HepG2 (cell line): Measurements from ENCODE around the gene ICAM2. TPM values are rescaled to one million over a fixed set of nuclear protein-coding genes. Genes with fewer than 3 reads are reported as not detected.

Source experiments
- ATAC-seq: fragments of 200-7000 bp; cut with Tn5 transposase; 3 replicates; pipeline ENCODE4 v1.9.1; 2020; ENCODE audit warnings: mild to moderate bottlenecking, moderate library complexity
- BruUV-seq: library from RNA; stranded (reverse); fragments of 400-500 nt; replicated peaks from 2 replicates; lab custom pipeline; 2021; lab: Mats Ljungman, UMichigan
- CTCF ChIA-PET: fragments of 300-600 bp; formaldehyde crosslinking; extraction: SDS; loops from one replicate; lab custom pipeline; 2021; ENCODE audit warnings: low total read pairs, inconsistent platforms, low intra/inter-chr PET ratio; lab: Yijun Ruan, JAX
- POLR2A ChIA-PET: fragments of 350-600 bp; sonication (Branson Sonifier 250); formaldehyde crosslinking; loops from one replicate; lab custom pipeline; 2020; ENCODE audit warnings: antibody characterized with exemption, inconsistent platforms; lab: Yijun Ruan, JAX
- DNase-seq: peaks from one replicate; pipeline ENCODE4 v3.0.0-alpha.2; 2015; ENCODE audit warnings: low spot score
- FAIRE-seq: peaks from 3 replicates; lab custom pipeline; 2011; peaks lifted over from hg19 to GRCh38; lab: Jason Lieb, UNC
- H2AFZ ChIP-seq: one replicate; pipeline ENCODE4 v1.6.1; 2011; ENCODE audit warnings: low read length, inconsistent platforms
- H3K27ac ChIP-seq: fragments of 300-600 bp; 3 replicates; pipeline ENCODE4 v1.8.0; 2011; ENCODE audit warnings: mixed run types, mild to moderate bottlenecking, mixed read lengths, low read length, inconsistent platforms; ENCODE audit not compliant: insufficient read depth; ENCODE audit errors: extremely low read length
- H3K27me3 ChIP-seq, 2 experiments: fragments of 200-600 bp in 1 of 2; 2 replicates in 1 of 2; 3 replicates in 1 of 2; pipeline versions ENCODE4 v1.6.0 to v1.8.0; 2011; ENCODE audit warnings: low read length in 2 of 2, mild to moderate bottlenecking in 2 of 2, moderate library complexity in 2 of 2, inconsistent platforms in 1 of 2; ENCODE audit not compliant: insufficient read depth in 2 of 2, control insufficient read depth in 1 of 2
- H3K36me3 ChIP-seq, 2 experiments: fragments of 200-600 bp in 1 of 2; replicated peaks in 1 of 2; 2 replicates in 1 of 2; 3 replicates in 1 of 2; pipeline versions ENCODE4 v1.5.1 to v1.8.0; 2011; ENCODE audit warnings: low read length in 2 of 2, inconsistent platforms in 1 of 2; ENCODE audit not compliant: insufficient read depth in 2 of 2, control insufficient read depth in 1 of 2
- H3K4me1 ChIP-seq: 2 replicates; pipeline ENCODE4 v1.5.1; 2012; ENCODE audit warnings: low read length, inconsistent platforms; ENCODE audit not compliant: insufficient read depth
- H3K4me2 ChIP-seq: 2 replicates; pipeline ENCODE4 v1.6.0; 2011; ENCODE audit warnings: low read depth, low read length, inconsistent platforms
- H3K4me3 ChIP-seq, 3 experiments: fragments of 200-600 bp in 1 of 3; sonication (generic), shearing (Covaris generic) in 1 of 3; replicated peaks in 1 of 3; 2 replicates each; pipeline ENCODE4 v1.5.1; 2011 to 2016; ENCODE audit warnings: low read length in 3 of 3, inconsistent platforms in 2 of 3, low read depth in 2 of 3, mild to moderate bottlenecking in 2 of 3, control low read depth in 1 of 3, mixed read lengths in 1 of 3; ENCODE audit not compliant: insufficient read depth in 1 of 3
- H3K79me2 ChIP-seq: one replicate; pipeline ENCODE4 v1.6.1; 2011; ENCODE audit warnings: low read length, inconsistent platforms; ENCODE audit not compliant: insufficient read depth
- H3K9ac ChIP-seq: 2 replicates; pipeline ENCODE4 v1.6.0; 2011; ENCODE audit warnings: mild to moderate bottlenecking, low read depth, low read length, inconsistent platforms; ENCODE audit not compliant: insufficient read depth
- H3K9me3 ChIP-seq: 2 replicates; pipeline ENCODE4 v1.5.1; 2012; ENCODE audit warnings: mild to moderate bottlenecking, low read length
- H4K20me1 ChIP-seq: 2 replicates; pipeline ENCODE4 v1.6.0; 2011; ENCODE audit warnings: inconsistent platforms, mild to moderate bottlenecking, low read length, moderate library complexity; ENCODE audit not compliant: insufficient read depth
- SOX6 ChIP-seq, 2 experiments: fragments of 450-650 bp in 1 of 2; sonication (generic) in 1 of 2; formaldehyde crosslinking in 1 of 2; IDR thresholded peaks; 2 replicates each; pipeline versions ENCODE4 v1.4.0 to v1.6.1; 2017 to 2020; ENCODE audit warnings: antibody characterized with exemption in 1 of 2, mild to moderate bottlenecking in 1 of 2, missing genetic modification reagents in 1 of 2
- ZBTB20 ChIP-seq: sonication (generic); formaldehyde crosslinking; IDR thresholded peaks from 2 replicates; pipeline ENCODE4 v1.8.1; 2023; ENCODE audit warnings: missing genetic modification reagents, low read depth, mild to moderate bottlenecking, borderline replicate concordance
- ZNF326 ChIP-seq: sonication (generic); formaldehyde crosslinking; IDR thresholded peaks from 2 replicates; pipeline ENCODE4 v1.4.0; 2020; ENCODE audit warnings: missing genetic modification reagents, borderline replicate concordance
- ZNF619 ChIP-seq: sonication (generic); formaldehyde crosslinking; IDR thresholded peaks from 2 replicates; pipeline ENCODE4 v1.4.0; 2020; ENCODE audit warnings: mild to moderate bottlenecking, missing genetic modification reagents
- ZNF782 ChIP-seq: sonication (generic); formaldehyde crosslinking; IDR thresholded peaks from 2 replicates; pipeline ENCODE4 v1.4.0; 2020; ENCODE audit warnings: missing genetic modification reagents, mild to moderate bottlenecking, borderline replicate concordance
- WGBS: methylation state at CpG from one replicate; pipeline ENCODE4 v1.1.6; 2017; ENCODE audit warnings: low lambda C conversion rate; 5-methylcytosine and 5-hydroxymethylcytosine counted together
- in situ Hi-C: cut with HindIII; loops from 2 replicates; pipeline ENCODE4 v1.10.0; 2017; ENCODE audit warnings: low pct_unique_long_range_greater_than_20kb; ENCODE audit not compliant: extremely low pct_ligation_motif_present
- intact Hi-C: fragments of 100-400 bp; cut with micrococcal nuclease; formaldehyde crosslinking; loops from one replicate; pipeline ENCODE4 v1.10.0; 2022; ENCODE audit not compliant: unreplicated experiment
- polyA plus RNA-seq, 8 experiments: library from polyadenylated mRNA; depleted of rRNA in 3 of 8; stranded (reverse) in 7 of 8; unstranded in 1 of 8; fragments of >200 nt; fragmentation: Illumina TruSeq in 4 of 8; extraction: Trizol in 4 of 8; gene quantifications; 2 replicates each; pipeline versions ENCODE4 v1.2.1 to v1.2.3, GENCODE V29; 2011 to 2016; ENCODE audit warnings: low read depth in 4 of 8, missing spikeins in 1 of 8, mixed read lengths in 1 of 8; ENCODE audit not compliant: insufficient read depth in 1 of 8
- total RNA-seq, 5 experiments: library from RNA; depleted of rRNA; stranded (reverse); fragments of >200 nt; fragmentation: Illumina TruSeq; extraction: Trizol; gene quantifications; 2 replicates each; pipeline ENCODE4 v1.2.3, GENCODE V29; 2016; ENCODE audit warnings: low read depth in 1 of 5
- TF ChIP-seq, protein P1 (sequence below): sonication (generic); formaldehyde crosslinking; IDR thresholded peaks from 2 replicates; pipeline ENCODE4 v1.5.1; 2020; ENCODE audit warnings: mild to moderate bottlenecking, missing genetic modification reagents
- TF ChIP-seq, protein P2 (sequence below), 2 experiments: fragments of 450-650 bp in 1 of 2; sonication (generic) in 1 of 2; formaldehyde crosslinking in 1 of 2; IDR thresholded peaks; 2 replicates each; pipeline versions ENCODE4 v1.6.1 to v1.8.0; 2016 to 2022; ENCODE audit warnings: antibody characterized with exemption in 1 of 2, mild to moderate bottlenecking in 1 of 2, missing genetic modification reagents in 1 of 2
- TF ChIP-seq, protein P3 (sequence below): sonication (generic); formaldehyde crosslinking; IDR thresholded peaks from 2 replicates; pipeline ENCODE4 v1.8.1; 2023; ENCODE audit warnings: mild to moderate bottlenecking, missing genetic modification reagents

The ICAM2 gene
- total and polyA plus RNA-seq, 2 of the 13 experiments (the other 11 are each of a cell fraction or from before 2014, with no cell fraction given), result 10.9 to 20.8 TPM

DNA sequence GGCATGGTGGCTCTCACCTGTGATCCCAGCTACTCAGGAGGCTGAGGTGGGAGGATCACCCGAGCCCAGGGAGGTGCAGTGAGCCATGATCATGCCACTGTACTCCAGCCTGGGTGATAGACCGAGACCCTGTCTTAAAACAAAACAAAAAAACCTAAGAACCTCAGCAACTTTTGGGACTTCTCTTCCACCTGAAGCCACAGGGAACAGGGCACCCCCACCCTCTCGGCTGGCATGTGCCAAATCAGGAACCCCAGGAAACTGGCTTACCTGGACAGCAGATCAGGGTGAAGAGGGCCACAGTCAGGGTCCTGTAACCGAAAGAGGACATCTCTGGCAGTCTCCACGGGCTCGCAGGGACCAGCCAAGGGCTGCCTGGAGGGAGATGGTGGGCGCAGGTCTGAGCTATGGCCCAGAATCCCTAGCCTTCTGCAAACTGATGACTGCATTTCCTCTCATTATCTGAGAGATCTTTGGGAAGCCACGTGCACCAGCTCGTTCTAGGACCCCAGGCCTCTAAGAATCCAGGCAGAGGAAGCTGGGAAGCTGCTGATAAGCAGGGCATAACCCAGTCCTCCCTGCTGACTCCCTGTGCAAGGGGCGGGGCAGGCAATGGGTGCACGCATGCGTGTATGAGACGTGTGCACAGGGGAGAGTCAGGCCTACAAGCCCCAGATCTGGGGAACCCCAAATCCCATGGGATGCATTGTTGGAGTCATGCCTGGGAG, 13.9 kb downstream of the ICAM2 start:
- H3K4me3 ChIP-seq, result peak overlapping the region; percentile 36 to 67 (median 37)
- H3K27me3 ChIP-seq, result no peaks in the 10 kb centered on the region
- no peaks in the 10 kb centered on the region for H3K9me3 ChIP-seq
- peak; percentile 79 for FAIRE-seq
- ATAC-seq, result peak; percentile 69
- CTCF ChIA-PET, result no interaction called here
- intact Hi-C loops, result loop anchor here (5.0 kb wide), 1 partner anchor 1641 kb away; no protein-coding TSS in a partner anchor
- H3K9ac ChIP-seq, result peak overlapping the region; percentile 52
- POLR2A ChIA-PET, result interaction anchor here (0.6 to 1.2 kb wide), 4 partner anchors 15 to 139 kb away, joined by 3 read pairs; no protein-coding TSS in a partner anchor
- peak overlapping the region; percentile 81 for H3K4me2 ChIP-seq
- WGBS, result 7% methylated on average over 10 of the region's 13 CpGs
- peak; percentile 65 for DNase-seq
- H3K4me1 ChIP-seq, result peaks cover 66% of the 10 kb centered on the region
- BruUV-seq, result TSS peak; percentile 49
- in situ Hi-C loops, result no loop called here
- H2AFZ ChIP-seq, result peak overlapping the region; percentile 56
- no peaks in the 10 kb centered on the region for H3K79me2 ChIP-seq
- no peak overlapping the region for H3K27ac ChIP-seq
- H3K36me3 ChIP-seq, result no peaks in the 10 kb centered on the region
- H4K20me1 ChIP-seq, result no peaks in the 10 kb centered on the region
- TF ChIP-seq, protein P1, sequence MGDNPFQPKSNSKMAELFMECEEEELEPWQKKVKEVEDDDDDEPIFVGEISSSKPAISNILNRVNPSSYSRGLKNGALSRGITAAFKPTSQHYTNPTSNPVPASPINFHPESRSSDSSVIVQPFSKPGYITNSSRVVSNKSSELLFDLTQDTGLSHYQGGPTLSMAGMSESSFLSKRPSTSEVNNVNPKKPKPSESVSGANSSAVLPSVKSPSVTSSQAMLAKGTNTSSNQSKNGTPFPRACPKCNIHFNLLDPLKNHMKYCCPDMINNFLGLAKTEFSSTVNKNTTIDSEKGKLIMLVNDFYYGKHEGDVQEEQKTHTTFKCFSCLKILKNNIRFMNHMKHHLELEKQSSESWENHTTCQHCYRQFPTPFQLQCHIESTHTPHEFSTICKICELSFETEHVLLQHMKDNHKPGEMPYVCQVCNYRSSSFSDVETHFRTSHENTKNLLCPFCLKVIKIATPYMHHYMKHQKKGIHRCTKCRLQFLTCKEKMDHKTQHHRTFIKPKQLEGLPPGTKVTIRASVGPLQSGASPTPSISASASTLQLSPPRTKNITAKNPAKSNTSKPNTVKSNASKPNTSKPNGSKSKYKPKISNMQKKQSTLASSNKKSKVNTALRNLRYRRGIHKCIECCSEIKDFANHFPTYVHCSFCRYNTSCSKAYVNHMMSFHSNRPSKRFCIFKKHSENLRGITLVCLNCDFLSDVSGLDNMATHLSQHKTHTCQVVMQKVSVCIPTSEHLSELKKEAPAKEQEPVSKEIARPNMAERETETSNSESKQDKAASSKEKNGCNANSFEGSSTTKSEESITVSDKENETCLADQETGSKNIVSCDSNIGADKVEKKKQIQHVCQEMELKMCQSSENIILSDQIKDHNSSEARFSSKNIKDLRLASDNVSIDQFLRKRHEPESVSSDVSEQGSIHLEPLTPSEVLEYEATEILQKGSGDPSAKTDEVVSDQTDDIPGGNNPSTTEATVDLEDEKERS (CRISPR knock-in tag), result 0 out of 2 replicates have a peak, but pooled peaks have one; percentile 41
- TF ChIP-seq ZNF782 (no peak), SOX6 (IDR thresholded peaks at IDR 0.05) (no peak), SOX6 (CRISPR knock-in tag; IDR thresholded peaks at IDR 0.05) (peak; percentile 42; the same call in 1 of the 2 replicates), ZNF619 (0 out of 2 replicates have a peak, but pooled peaks have one; percentile 54), ZNF326 (CRISPR knock-in tag) (no peak), ZBTB20 (peak; percentile 79; the same call in 1 of the 2 replicates)
- TF ChIP-seq, protein P2, sequence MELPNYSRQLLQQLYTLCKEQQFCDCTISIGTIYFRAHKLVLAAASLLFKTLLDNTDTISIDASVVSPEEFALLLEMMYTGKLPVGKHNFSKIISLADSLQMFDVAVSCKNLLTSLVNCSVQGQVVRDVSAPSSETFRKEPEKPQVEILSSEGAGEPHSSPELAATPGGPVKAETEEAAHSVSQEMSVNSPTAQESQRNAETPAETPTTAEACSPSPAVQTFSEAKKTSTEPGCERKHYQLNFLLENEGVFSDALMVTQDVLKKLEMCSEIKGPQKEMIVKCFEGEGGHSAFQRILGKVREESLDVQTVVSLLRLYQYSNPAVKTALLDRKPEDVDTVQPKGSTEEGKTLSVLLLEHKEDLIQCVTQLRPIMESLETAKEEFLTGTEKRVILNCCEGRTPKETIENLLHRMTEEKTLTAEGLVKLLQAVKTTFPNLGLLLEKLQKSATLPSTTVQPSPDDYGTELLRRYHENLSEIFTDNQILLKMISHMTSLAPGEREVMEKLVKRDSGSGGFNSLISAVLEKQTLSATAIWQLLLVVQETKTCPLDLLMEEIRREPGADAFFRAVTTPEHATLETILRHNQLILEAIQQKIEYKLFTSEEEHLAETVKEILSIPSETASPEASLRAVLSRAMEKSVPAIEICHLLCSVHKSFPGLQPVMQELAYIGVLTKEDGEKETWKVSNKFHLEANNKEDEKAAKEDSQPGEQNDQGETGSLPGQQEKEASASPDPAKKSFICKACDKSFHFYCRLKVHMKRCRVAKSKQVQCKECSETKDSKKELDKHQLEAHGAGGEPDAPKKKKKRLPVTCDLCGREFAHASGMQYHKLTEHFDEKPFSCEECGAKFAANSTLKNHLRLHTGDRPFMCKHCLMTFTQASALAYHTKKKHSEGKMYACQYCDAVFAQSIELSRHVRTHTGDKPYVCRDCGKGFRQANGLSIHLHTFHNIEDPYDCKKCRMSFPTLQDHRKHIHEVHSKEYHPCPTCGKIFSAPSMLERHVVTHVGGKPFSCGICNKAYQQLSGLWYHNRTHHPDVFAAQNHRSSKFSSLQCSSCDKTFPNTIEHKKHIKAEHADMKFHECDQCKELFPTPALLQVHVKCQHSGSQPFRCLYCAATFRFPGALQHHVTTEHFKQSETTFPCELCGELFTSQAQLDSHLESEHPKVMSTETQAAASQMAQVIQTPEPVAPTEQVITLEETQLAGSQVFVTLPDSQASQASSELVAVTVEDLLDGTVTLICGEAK (IDR thresholded peaks at IDR 0.05), result no peak
- TF ChIP-seq, protein P2 (CRISPR knock-in tag; IDR thresholded peaks at IDR 0.05), result no peak
- TF ChIP-seq, protein P3, sequence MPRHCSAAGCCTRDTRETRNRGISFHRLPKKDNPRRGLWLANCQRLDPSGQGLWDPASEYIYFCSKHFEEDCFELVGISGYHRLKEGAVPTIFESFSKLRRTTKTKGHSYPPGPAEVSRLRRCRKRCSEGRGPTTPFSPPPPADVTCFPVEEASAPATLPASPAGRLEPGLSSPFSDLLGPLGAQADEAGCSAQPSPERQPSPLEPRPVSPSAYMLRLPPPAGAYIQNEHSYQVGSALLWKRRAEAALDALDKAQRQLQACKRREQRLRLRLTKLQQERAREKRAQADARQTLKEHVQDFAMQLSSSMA, result 0 out of 2 replicates have a peak, but pooled peaks have one; percentile 30
